Hematopoietic multipotent progenitor cell treated with erythropoietin and hydrocortisone succinate and interleukin-3 and kit ligand, for 17 days (in vitro differentiated cells): ENCODE measurements around the gene CEP57L1.
"Not testable (repeated sequence)": the region's sequence is repeated elsewhere in the genome, so short reads cannot be mapped to it uniquely, and the experiment has no call there.

ENCODE experiments used
- DNase-seq: peaks from one replicate; pipeline ENCODE4 v3.0.0-alpha.2; 2015; ENCODE audit warnings: low spot score

CEP57L1 gene

GRCh38 chr6:109172101-109172746 lies 76.9 kb downstream of the CEP57L1 start:
- no peak for DNase-seq

- no peak for DNase-seq
These were observed 79.6 kb downstream of the CEP57L1 start for GRCh38 chr6:109174916-109175315.

DNA sequence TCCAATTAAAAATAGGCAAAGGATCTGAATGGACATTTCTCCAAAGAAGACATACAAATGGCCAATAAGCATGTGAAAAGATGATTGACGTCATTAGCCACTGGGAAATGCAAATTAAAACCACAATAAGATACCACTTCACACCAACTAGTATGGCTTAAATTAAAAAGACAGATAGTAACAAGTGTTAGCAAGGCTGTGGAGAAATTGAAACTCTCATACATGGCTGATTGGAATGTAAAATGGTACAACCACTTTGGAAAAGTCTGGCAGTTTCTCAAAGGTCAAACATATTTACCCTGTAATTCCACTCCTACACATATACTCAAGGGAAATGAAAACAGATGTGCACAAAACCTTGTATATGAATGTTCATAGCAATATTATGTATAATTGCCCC lies 83.6 kb downstream of the CEP57L1 start:
- no peak for DNase-seq

DNA sequence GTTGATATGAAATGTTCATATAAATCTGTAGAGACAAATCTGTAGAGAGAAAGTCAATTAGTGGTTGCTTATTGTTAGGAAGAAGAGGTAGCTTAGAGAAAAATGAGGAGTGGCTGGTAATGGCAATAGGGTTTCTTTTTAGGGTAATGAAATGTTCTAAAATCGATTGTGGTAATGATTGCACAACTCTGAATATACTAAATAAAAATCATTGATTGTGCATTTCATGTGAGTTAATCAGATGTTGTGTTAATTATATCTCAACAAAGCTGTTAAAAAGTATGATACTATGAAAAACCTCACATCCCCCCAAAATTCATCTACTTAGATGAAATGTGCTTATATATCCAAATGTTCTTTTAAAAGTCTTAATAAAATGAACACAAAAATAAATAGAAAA lies 84.2 kb downstream of the CEP57L1 start:
- no peak for DNase-seq

DNA sequence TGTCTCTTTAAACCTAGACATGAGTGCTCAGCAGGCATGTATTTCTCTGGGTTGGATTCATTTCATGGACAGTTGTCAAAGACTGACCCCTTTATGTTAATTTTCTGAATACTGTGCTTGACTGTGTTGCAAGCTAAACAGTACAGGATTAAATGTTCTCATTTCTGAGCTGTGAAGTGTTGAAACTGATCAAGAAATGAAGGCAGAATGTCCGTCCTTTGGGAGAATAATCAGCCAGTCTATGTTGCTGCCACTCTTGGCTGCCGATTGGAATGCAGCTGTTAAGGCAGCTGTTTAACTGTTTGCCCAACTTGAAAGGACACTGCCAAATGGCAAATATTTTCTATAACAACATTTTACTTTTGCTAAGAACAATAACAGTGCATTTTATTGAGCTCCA lies 87.3 kb downstream of the CEP57L1 start:
- DNase-seq, result no peak

- DNase-seq, result no peak
These were observed 87.9 kb downstream of the CEP57L1 start for GRCh38 chr6:109183109-109183650.

DNA sequence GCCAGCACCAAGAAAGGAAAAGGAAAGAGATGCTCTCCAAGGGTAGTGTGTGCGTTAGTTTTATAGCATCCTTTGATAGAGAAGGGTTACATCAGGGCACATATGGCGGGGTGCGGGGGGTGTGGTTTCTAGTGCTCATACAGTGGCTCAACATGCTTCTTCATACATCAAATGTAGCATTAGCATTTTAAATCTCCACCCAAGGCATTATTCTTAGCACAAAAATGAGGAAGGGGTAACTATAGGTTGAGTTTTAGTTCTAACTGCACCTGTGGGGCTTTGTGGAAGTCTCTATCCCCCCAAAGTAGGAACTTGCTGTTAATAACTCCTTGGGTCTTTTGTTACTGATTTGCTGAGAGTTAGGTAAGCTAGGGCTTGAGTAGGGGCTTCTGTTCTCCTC lies 89.3 kb downstream of the CEP57L1 start:
- no peak for DNase-seq

- DNase-seq, result no peak
These were observed 90.7 kb downstream of the CEP57L1 start for GRCh38 chr6:109186012-109186411.

- peak; percentile 77 for DNase-seq
These were observed 92.2 kb downstream of the CEP57L1 start for GRCh38 chr6:109187399-109188114.

DNA sequence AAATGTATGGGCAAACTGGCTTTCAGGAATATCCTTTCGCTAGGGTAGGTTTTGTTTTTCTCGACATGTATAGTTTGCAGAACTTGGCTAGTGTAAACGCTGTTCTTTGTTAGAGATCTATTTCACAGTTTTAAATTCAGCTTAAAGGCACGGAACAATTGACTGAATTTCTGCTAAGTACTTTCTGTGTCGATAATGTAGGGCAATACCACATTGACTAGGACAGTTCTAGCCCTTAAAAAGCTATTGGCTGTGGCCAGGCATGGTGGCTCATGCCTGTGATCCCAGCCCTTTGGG lies 92.8 kb downstream of the CEP57L1 start:
- DNase-seq, result no peak

- not testable (repeated sequence) for DNase-seq
These were observed 96.1 kb downstream of the CEP57L1 start for GRCh38 chr6:109191368-109191767.

GRCh38 chr6:109192865-109193264 lies 97.6 kb downstream of the CEP57L1 start:
- DNase-seq, result no peak

DNA sequence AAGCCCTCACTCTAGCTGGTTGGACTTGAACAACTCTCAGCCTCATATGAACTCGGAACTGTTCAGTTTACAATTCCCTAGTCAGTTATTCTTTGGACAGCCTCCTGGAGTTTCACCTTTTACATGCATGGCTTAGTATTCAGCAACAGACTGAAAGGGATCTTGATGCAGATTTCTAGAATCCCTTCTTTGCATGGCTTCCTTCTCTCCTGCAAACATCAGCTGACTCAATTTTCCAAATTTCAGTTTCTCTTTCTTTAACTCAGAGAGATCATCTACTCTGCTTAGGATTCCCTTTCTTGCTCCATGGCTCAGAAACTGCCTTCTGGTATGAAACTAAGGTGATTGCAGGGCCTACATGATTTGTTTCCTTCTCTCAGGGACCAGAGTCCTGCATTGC lies 99.6 kb downstream of the CEP57L1 start:
- no peak for DNase-seq

DNA sequence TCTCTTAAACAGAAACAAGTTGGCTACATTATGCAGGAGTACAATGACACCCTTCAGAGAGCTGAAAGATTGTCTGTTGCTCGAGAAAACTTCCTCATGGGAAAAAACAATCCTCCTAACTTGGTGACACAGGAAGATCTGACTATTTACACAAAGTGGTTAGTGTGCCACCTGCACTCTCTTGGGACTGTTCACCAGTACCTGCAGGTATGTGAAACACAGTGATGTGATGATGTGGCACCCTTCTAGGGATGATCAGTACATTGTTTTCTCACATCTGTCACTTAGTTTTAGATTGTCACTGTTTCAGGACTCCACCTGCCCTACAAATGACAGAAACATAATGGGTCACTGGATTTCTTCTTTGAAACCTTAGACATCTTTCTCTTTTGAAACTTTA lies 101.8 kb downstream of the CEP57L1 start:
- DNase-seq, result no peak

DNA sequence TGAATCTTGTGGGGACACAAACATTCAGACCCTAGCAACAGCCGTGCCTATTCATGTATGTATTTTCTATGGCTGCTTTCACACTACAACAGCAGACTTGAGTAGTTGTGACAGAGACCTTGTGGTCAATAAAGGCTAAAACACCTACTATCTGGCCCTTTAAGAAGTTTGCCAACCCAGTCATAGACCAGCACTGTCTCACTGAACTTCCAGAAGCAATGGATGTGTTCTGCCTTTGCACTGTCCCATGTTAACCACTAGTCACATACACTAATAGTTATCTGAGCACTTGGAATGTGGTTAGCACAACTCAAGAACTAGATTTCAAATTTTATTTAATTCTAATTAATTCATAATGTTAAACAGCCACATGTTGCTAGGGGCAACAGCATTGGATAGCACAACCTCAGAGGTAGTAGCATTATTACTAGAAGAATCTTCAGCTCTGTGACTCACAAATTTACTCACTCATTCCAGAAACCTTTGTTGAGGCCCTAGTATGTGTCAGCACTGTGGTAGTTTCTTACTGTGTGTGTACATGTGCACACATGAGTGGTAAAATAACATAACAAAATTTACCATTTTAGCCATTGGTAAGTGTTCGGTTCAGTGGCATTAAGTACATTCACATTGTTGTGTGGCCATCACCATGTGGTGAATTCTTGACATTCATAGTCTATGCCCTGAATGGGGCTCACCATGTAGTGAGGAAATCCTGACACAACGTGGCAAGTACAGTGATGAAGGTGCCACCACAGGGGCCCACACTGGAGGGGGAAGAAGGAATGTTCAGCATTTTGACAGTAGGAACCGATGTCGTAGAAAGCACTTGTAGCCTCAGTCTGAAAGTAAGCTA lies 107.3 kb downstream of the CEP57L1 start:
- no peak for DNase-seq

DNA sequence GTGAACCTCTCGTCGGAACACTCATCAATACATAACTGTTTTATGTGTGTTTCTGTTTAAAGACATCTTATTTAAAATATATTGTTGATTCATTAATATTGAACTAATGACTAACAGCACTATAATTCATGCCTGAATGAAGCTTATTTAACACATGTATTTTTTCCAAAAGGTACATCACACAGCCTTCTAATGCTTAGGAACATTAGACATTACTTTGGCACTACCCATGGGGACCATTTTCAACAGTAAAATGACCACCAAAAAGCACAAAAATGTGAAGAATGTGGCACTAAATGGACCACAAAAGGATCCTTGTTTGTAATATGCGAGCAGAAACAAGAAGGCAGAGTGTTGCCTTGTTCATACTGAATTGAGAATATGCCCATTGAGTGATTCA lies 109.2 kb downstream of the CEP57L1 start:
- DNase-seq, result no peak

DNA sequence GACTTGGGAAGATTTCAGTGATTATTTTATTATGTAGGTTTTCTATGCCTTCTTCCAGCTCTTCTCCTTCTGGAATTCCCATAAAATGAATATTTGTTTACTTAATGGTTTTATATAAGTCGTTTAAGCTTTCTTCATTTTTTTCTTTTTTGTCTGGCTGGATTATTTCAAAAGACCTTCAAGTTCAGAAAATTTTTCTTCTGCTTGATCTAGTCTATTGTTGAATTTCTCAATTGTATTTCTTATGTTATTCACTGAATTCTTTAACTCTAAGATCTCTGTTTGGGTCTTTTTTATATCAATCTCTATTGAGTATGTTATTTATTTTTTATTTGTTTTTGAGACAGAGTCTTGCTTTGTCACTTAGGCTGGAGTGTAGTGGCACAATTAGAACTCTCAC lies 117.4 kb downstream of the CEP57L1 start:
- no peak for DNase-seq
